K562 (cell line): ENCODE measurements around the gene PREX1. TPM values are rescaled to one million over a fixed set of nuclear protein-coding genes. Genes with fewer than 3 reads are reported as not detected.

ENCODE experiments used
- ATAC-seq: fragments of 200-7000 bp; cut with Tn5 transposase; 3 replicates; pipeline ENCODE4 v1.9.1; 2020; ENCODE audit warnings: moderate library complexity
- BruUV-seq: library from RNA; stranded (reverse); fragments of 400-500 nt; replicated peaks from 2 replicates; lab custom pipeline; 2021; lab: Mats Ljungman, UMichigan
- CTCF ChIA-PET: fragments of 300-600 bp; formaldehyde crosslinking; extraction: SDS; loops from one replicate; lab custom pipeline; 2021; ENCODE audit warnings: low intra/inter-chr PET ratio; lab: Yijun Ruan, JAX
- POLR2A ChIA-PET: fragments of 300-600, 350-650 bp; sonication (Branson Sonifier 250); formaldehyde crosslinking; extraction: SDS; loops from one replicate; lab custom pipeline; 2021; ENCODE audit warnings: antibody characterized with exemption, inconsistent platforms; lab: Yijun Ruan, JAX
- DNase-seq, 4 experiments: peaks; one replicate each; pipeline versions ENCODE4 v3.0.0 to v3.0.0-alpha.2; 2011 to 2018; ENCODE audit warnings: low spot score in 3 of 4, mixed read lengths in 3 of 4; ENCODE audit errors: extremely low read depth in 1 of 4
- FAIRE-seq: peaks from 2 replicates; lab custom pipeline; 2011; peaks lifted over from hg19 to GRCh38; lab: Jason Lieb, UNC
- H2AFZ ChIP-seq: 2 replicates; pipeline ENCODE4 v1.6.0; 2011; ENCODE audit warnings: low read depth, low read length, control low read depth, inconsistent platforms
- H3K27ac ChIP-seq: fragments of 200-600 bp; 3 replicates; pipeline ENCODE4 v1.8.0; 2011; ENCODE audit warnings: low read depth, mild to moderate bottlenecking, control low read depth, inconsistent platforms, low read length, moderate library complexity, mixed read lengths; ENCODE audit errors: extremely low read depth
- H3K27me3 ChIP-seq, 2 experiments: fragments of 300-600 bp in 1 of 2; 2 replicates in 1 of 2; 3 replicates in 1 of 2; pipeline versions ENCODE4 v1.6.0 to v1.8.0; 2011; ENCODE audit warnings: inconsistent platforms in 2 of 2, low read length in 2 of 2, mild to moderate bottlenecking in 1 of 2, mixed read lengths in 1 of 2, moderate library complexity in 1 of 2; ENCODE audit not compliant: control insufficient read depth in 2 of 2, insufficient read depth in 2 of 2
- H3K36me3 ChIP-seq: fragments of 300-600 bp; 3 replicates; pipeline ENCODE4 v1.8.0; 2011; ENCODE audit warnings: mild to moderate bottlenecking, low read length, inconsistent platforms; ENCODE audit not compliant: control insufficient read depth, insufficient read depth
- H3K4me1 ChIP-seq, 2 experiments: fragments of 200-600 bp in 1 of 2; replicated peaks in 1 of 2; 2 replicates in 1 of 2; 3 replicates in 1 of 2; pipeline versions ENCODE4 v1.5.1 to v1.8.0; 2011; ENCODE audit warnings: inconsistent platforms in 2 of 2, low read length in 2 of 2, mild to moderate bottlenecking in 1 of 2, mixed read lengths in 1 of 2, moderate library complexity in 1 of 2; ENCODE audit not compliant: control insufficient read depth in 2 of 2, insufficient read depth in 2 of 2
- H3K4me2 ChIP-seq: 2 replicates; pipeline ENCODE4 v1.6.1; 2011; ENCODE audit warnings: low read length, control low read depth, inconsistent platforms, mixed read lengths; ENCODE audit not compliant: insufficient read depth
- H3K4me3 ChIP-seq: fragments of 200-600 bp; sonication (generic), shearing (Covaris generic); 2 replicates; pipeline ENCODE4 v1.5.1; 2016; ENCODE audit warnings: control low read depth, inconsistent platforms
- H3K79me2 ChIP-seq: fragments of 200-600 bp; 3 replicates; pipeline ENCODE4 v1.8.0; 2011; ENCODE audit warnings: low read length, inconsistent platforms; ENCODE audit not compliant: control insufficient read depth, insufficient read depth
- H3K9ac ChIP-seq, 2 experiments: 2 replicates each; pipeline versions ENCODE4 v1.6.0 to v1.6.1; 2011; ENCODE audit warnings: low read depth in 2 of 2, low read length in 2 of 2, control low read depth in 1 of 2, inconsistent platforms in 1 of 2, mild to moderate bottlenecking in 1 of 2, mixed read lengths in 1 of 2; ENCODE audit not compliant: insufficient read depth in 1 of 2
- H3K9me1 ChIP-seq: one replicate; pipeline ENCODE4 v1.6.0; 2011; ENCODE audit warnings: inconsistent platforms, mild to moderate bottlenecking, low read length, moderate library complexity; ENCODE audit not compliant: control insufficient read depth, insufficient read depth
- H3K9me3 ChIP-seq: replicated peaks from 2 replicates; pipeline ENCODE4 v1.5.1; 2011; ENCODE audit warnings: low read depth, low read length, inconsistent platforms; ENCODE audit not compliant: control insufficient read depth, insufficient read depth
- H4K20me1 ChIP-seq: replicated peaks from 2 replicates; pipeline ENCODE4 v1.6.1; 2011; ENCODE audit warnings: low read length, inconsistent platforms, mixed read lengths; ENCODE audit not compliant: control insufficient read depth, insufficient read depth
- FOXJ2 ChIP-seq: fragments of 200-800 bp; sonication (Bioruptor generic); IDR thresholded peaks from 2 replicates; pipeline ENCODE4 v1.6.1; 2016; ENCODE audit warnings: missing genetic modification characterization, missing compliant biosample characterization
- KDM2B ChIP-seq: fragments of 250-450 bp; sonication (Bioruptor Pico); IDR thresholded peaks from 2 replicates; pipeline ENCODE4 v1.8.0; 2021; ENCODE audit warnings: mild to moderate bottlenecking, moderate library complexity
- NFRKB ChIP-seq: fragments of 450-650 bp; IDR thresholded peaks from 2 replicates; pipeline ENCODE4 v1.6.1; 2016; ENCODE audit warnings: low read depth
- PHB2 ChIP-seq: fragments of 450-650 bp; IDR thresholded peaks from 2 replicates; pipeline ENCODE4 v1.6.1; 2017; ENCODE audit warnings: low read depth
- POLR2G ChIP-seq: fragments of 200-400 bp; formaldehyde crosslinking; IDR thresholded peaks from 2 replicates; pipeline ENCODE4 v1.6.1; 2017; ENCODE audit warnings: low read depth, mild to moderate bottlenecking, antibody characterized with exemption, low read length, moderate library complexity
- ZBTB11 ChIP-seq, 3 experiments: fragments of 200-800 bp in 1 of 3; fragments of 250-450 bp in 1 of 3; fragments of 450-650 bp in 1 of 3; sonication (Bioruptor Pico) in 1 of 3; sonication (Bioruptor generic) in 1 of 3; formaldehyde crosslinking in 1 of 3; IDR thresholded peaks; 2 replicates each; pipeline versions ENCODE4 v1.6.1 to v1.8.0; 2016 to 2022; ENCODE audit warnings: mild to moderate bottlenecking in 2 of 3, missing genetic modification characterization in 2 of 3, missing compliant biosample characterization in 1 of 3, moderate library complexity in 1 of 3
- ZBTB40 ChIP-seq, 2 experiments: fragments of 450-650 bp in 1 of 2; sonication (generic) in 1 of 2; formaldehyde crosslinking in 1 of 2; IDR thresholded peaks; 2 replicates each; pipeline versions ENCODE4 v1.7.1 to v1.9.0; 2016 to 2022; ENCODE audit warnings: inconsistent platforms in 1 of 2, mild to moderate bottlenecking in 1 of 2, missing genetic modification reagents in 1 of 2
- ZNF589 ChIP-seq: fragments of 200-800 bp; sonication (Bioruptor generic); IDR thresholded peaks from 2 replicates; pipeline ENCODE4 v1.6.1; 2016; ENCODE audit warnings: low read depth, missing genetic modification characterization, missing compliant biosample characterization
- WGBS: fragments of 100-300 bp; shearing (Covaris generic); methylation state at CpG from one replicate; pipeline ENCODE4 v1.1.6; 2016; ENCODE audit warnings: low coverage, mixed read lengths; ENCODE audit not compliant: insufficient coverage; ENCODE audit errors: missing lambda C conversion rate; 5-methylcytosine and 5-hydroxymethylcytosine counted together
- in situ Hi-C: fragments of 300-500 bp; cut with MboI; formaldehyde crosslinking; loops from 4 replicates; pipeline ENCODE4 v1.15.0; 2018; ENCODE audit warnings: inconsistent platforms, mixed read lengths
- intact Hi-C: fragments of 100-400 bp; cut with micrococcal nuclease; formaldehyde crosslinking; loops from 2 replicates; pipeline ENCODE4 v1.14.2; 2022
- polyA plus RNA-seq, 8 experiments: library from polyadenylated mRNA; depleted of rRNA in 4 of 8; stranded (reverse) in 5 of 8; unstranded in 3 of 8; fragments of >200 nt; fragmentation: Nextera tagmentation in 2 of 8; fragmentation: Illumina TruSeq in 1 of 8; extraction: Ambion mirVana in 2 of 8; extraction: Trizol in 1 of 8; gene quantifications; 2 replicates each; pipeline versions ENCODE4 v1.2.1 to v1.2.3, GENCODE V29; 2011 to 2014; ENCODE audit warnings: inconsistent platforms in 1 of 8, missing spikeins in 1 of 8
- total RNA-seq, 7 experiments: library from RNA; depleted of rRNA in 6 of 7; stranded (reverse); fragments of >200 nt in 6 of 7; fragmentation: Illumina TruSeq in 2 of 7; extraction: Trizol in 2 of 7; gene quantifications; 2 replicates each; pipeline versions ENCODE4 v1.2.1 to v1.2.3, GENCODE V29; 2011 to 2021; ENCODE audit warnings: low replicate concordance in 1 of 7

PREX1 gene
- total and polyA plus RNA-seq, 9 of the 15 experiments (the other 6 are each of a cell fraction or from before 2014, with no cell fraction given) = 0.37 to 10.4 (median 4.8) TPM

- H3K4me3 ChIP-seq = no peak overlapping the region
- H3K4me1 ChIP-seq = peaks cover 0 to 17% of the 10 kb centered on the region in 2 experiments; a peak in 3 of 5 replicates
- POLR2A ChIA-PET = interaction anchor here (0.7 to 0.8 kb wide), 2 partner anchors 26 to 238 kb away, joined by 3 read pairs; no protein-coding TSS in a partner anchor
- H3K9ac ChIP-seq = no peak overlapping the region
- H3K9me3 ChIP-seq = no peaks in the 10 kb centered on the region
- FAIRE-seq = no peak
- DNase-seq = no peak
- no peaks in the 10 kb centered on the region for H3K36me3 ChIP-seq
- intact Hi-C loops = no loop called here
- no TSS peak for BruUV-seq
- H3K27me3 ChIP-seq = no peaks in the 10 kb centered on the region
- H2AFZ ChIP-seq = no peak overlapping the region
- no peak for ATAC-seq
- WGBS = 70% methylated on average over 9 of the region's 9 CpGs
- CTCF ChIA-PET = interaction anchor here (0.6 to 4.6 kb wide), 3 partner anchors 38 to 244 kb away, joined by 3 to 111 read pairs (median 7); no protein-coding TSS in a partner anchor
- H3K79me2 ChIP-seq = no peaks in the 10 kb centered on the region
- no peak overlapping the region for H3K27ac ChIP-seq
- in situ Hi-C loops = no loop called here
- H3K4me2 ChIP-seq = no peak overlapping the region
- H4K20me1 ChIP-seq = peaks cover 10% of the 10 kb centered on the region; the same call in 1 of the 2 replicates
- no peaks in the 10 kb centered on the region for H3K9me1 ChIP-seq
- no peak for TF ChIP-seq PHB2
- TF ChIP-seq POLR2G = no peak
- peak in 1 of 3 experiments; percentile 39; a peak in 1 of 6 replicates for TF ChIP-seq ZBTB11 (CRISPR knock-in tag; IDR thresholded peaks at IDR 0.05)
- TF ChIP-seq NFRKB = no peak
- no peak for TF ChIP-seq ZNF589 (CRISPR knock-in tag)
- TF ChIP-seq ZBTB40 (IDR thresholded peaks at IDR 0.05) = peak; percentile 86
- TF ChIP-seq ZBTB40 (CRISPR knock-in tag; IDR thresholded peaks at IDR 0.05) = peak; percentile 83
- no peak for TF ChIP-seq KDM2B (CRISPR knock-in tag)
- no peak for TF ChIP-seq FOXJ2 (tag)
Measured at GRCh38 chr20:48660788-48661187, 167.0 kb downstream of the PREX1 start.
